OCI-LY7 (cell line): ENCODE measurements around the gene SMTNL1. TPM values are rescaled to one million over a fixed set of nuclear protein-coding genes. Genes with fewer than 3 reads are reported as not detected.

Source experiments
- BruUV-seq: library from RNA; stranded (reverse); fragments of 400-500 nt; replicated peaks from 2 replicates; lab custom pipeline; 2021; lab: Mats Ljungman, UMichigan
- CTCF ChIA-PET: fragments of 300-600 bp; sonication (Branson Sonifier 250); formaldehyde crosslinking; loops from one replicate; lab custom pipeline; 2022; ENCODE audit warnings: antibody characterized with exemption; ENCODE audit not compliant: unreplicated experiment; lab: Charles Lee
- POLR2A ChIA-PET: fragments of 300-600 bp; sonication (Branson Sonifier 250); formaldehyde crosslinking; loops from one replicate; lab custom pipeline; 2022; ENCODE audit warnings: antibody characterized with exemption; lab: Charles Lee
- DNase-seq: peaks from one replicate; pipeline ENCODE4 v3.0.0-alpha.2; 2015; ENCODE audit warnings: low spot score
- H2AFZ ChIP-seq: fragments of 200-600 bp; sonication (generic), shearing (Covaris generic); 2 replicates; pipeline ENCODE4 v1.6.1; 2014; ENCODE audit warnings: mild to moderate bottlenecking, antibody characterized with exemption, low read length, moderate library complexity
- H3K27ac ChIP-seq: fragments of 200-600 bp; sonication (generic); 2 replicates; pipeline ENCODE4 v1.5.1; 2014; ENCODE audit warnings: mixed run types, low read depth, mild to moderate bottlenecking, moderate library complexity, low read length, inconsistent platforms; ENCODE audit not compliant: poor library complexity, severe bottlenecking
- H3K36me3 ChIP-seq: fragments of 200-600 bp; sonication (generic); 2 replicates; pipeline ENCODE4 v1.6.1; 2014; ENCODE audit warnings: mild to moderate bottlenecking, antibody characterized with exemption, low read length, moderate library complexity, mixed read lengths; ENCODE audit not compliant: insufficient read depth
- H3K4me1 ChIP-seq: fragments of 200-600 bp; sonication (generic); 2 replicates; pipeline ENCODE4 v1.5.1; 2014; ENCODE audit warnings: mild to moderate bottlenecking, low read length; ENCODE audit not compliant: insufficient read depth, poor library complexity, severe bottlenecking
- H3K4me2 ChIP-seq: fragments of 200-600 bp; sonication (generic); 2 replicates; pipeline ENCODE4 v1.6.1; 2014; ENCODE audit warnings: mild to moderate bottlenecking, low read length
- H3K4me3 ChIP-seq: fragments of 200-600 bp; sonication (generic); 2 replicates; pipeline ENCODE4 v1.5.1; 2014; ENCODE audit warnings: mild to moderate bottlenecking, low read depth, low read length; ENCODE audit not compliant: poor library complexity, severe bottlenecking
- H3K79me2 ChIP-seq: fragments of 200-600 bp; sonication (generic); 2 replicates; pipeline ENCODE4 v1.6.1; 2016; ENCODE audit warnings: low read depth, mild to moderate bottlenecking, low read length, moderate library complexity, mixed read lengths; ENCODE audit not compliant: insufficient read depth
- H3K9me2 ChIP-seq: fragments of 200-600 bp; sonication (generic); 2 replicates; pipeline ENCODE4 v1.6.1; 2016; ENCODE audit warnings: mild to moderate bottlenecking, low read length, mixed read lengths; ENCODE audit not compliant: insufficient read depth
- H3K9me3 ChIP-seq: fragments of 200-600 bp; sonication (generic); 2 replicates; pipeline ENCODE4 v1.6.1; 2014; ENCODE audit warnings: mild to moderate bottlenecking, mixed run types, low read length, mixed read lengths
- H4K20me1 ChIP-seq: fragments of 200-600 bp; sonication (generic); 2 replicates; pipeline ENCODE4 v1.6.1; 2014; ENCODE audit warnings: mild to moderate bottlenecking, antibody characterized with exemption, low read length, moderate library complexity, mixed read lengths; ENCODE audit not compliant: insufficient read depth
- CTCF ChIP-seq: fragments of 200-600 bp; sonication (generic); conservative IDR thresholded peaks from 2 replicates; pipeline ENCODE4 v1.5.1; 2014; ENCODE audit warnings: mild to moderate bottlenecking, antibody characterized with exemption, low read length, moderate library complexity, mixed read lengths
- EZH2phosphoT487 ChIP-seq: fragments of 200-600 bp; sonication (generic); IDR thresholded peaks from 2 replicates; pipeline ENCODE4 v1.6.1; 2018; ENCODE audit warnings: low read depth, borderline replicate concordance, mild to moderate bottlenecking, mixed run types, antibody characterized with exemption, low read length, moderate library complexity, mixed read lengths
- intact Hi-C: fragments of 100-400 bp; cut with micrococcal nuclease; formaldehyde crosslinking; loops from one replicate; pipeline ENCODE4 v1.10.0; 2022; ENCODE audit not compliant: unreplicated experiment
- total RNA-seq, 2 experiments: library from RNA; depleted of rRNA in 1 of 2; stranded (reverse); fragments of >200 nt in 1 of 2; shearing (Covaris generic) in 1 of 2; gene quantifications; 2 replicates each; pipeline ENCODE4 v1.2.3, GENCODE V29; 2014 to 2022

SMTNL1 gene
- total RNA-seq, 2 experiments from 2014 or later = not detected

- Histone ChIP-seq H3K9me3 (no peaks in the 10 kb centered on the region), H3K36me3 (no peaks in the 10 kb centered on the region), H3K4me1 (no peaks in the 10 kb centered on the region), H3K4me2 (no peak overlapping the region), H3K27ac (no peak overlapping the region), H3K9me2 (no peaks in the 10 kb centered on the region), H3K4me3 (no peak overlapping the region), H2AFZ (no peak overlapping the region), H3K79me2 (no peaks in the 10 kb centered on the region), H4K20me1 (no peaks in the 10 kb centered on the region)
- CTCF ChIA-PET = no interaction called here
- no peak for DNase-seq
- no peak for TF ChIP-seq EZH2phosphoT487
- TF ChIP-seq CTCF = no peak
- POLR2A ChIA-PET = interaction anchor here (0.5 kb wide), 1 partner anchor 18 kb away, joined by 3 read pairs; no protein-coding TSS in a partner anchor
- no TSS peak for BruUV-seq
- intact Hi-C loops = no loop called here
Measured at GRCh38 chr11:57597916-57598830, 60.8 kb downstream of the SMTNL1 start.

- H4K20me1 ChIP-seq = no peaks in the 10 kb centered on the region
- H3K4me2 ChIP-seq = no peak overlapping the region
- TF ChIP-seq CTCF (no peak), EZH2phosphoT487 (no peak)
- no peaks in the 10 kb centered on the region for H3K4me1 ChIP-seq
- DNase-seq = no peak
- no TSS peak for BruUV-seq
- no peaks in the 10 kb centered on the region for H3K9me3 ChIP-seq
- no peak overlapping the region for H2AFZ ChIP-seq
- H3K79me2 ChIP-seq = no peaks in the 10 kb centered on the region
- ChIA-PET POLR2A (interaction anchor here (0.5 kb wide), 1 partner anchor 17 kb away, joined by 3 read pairs; no protein-coding TSS in a partner anchor), CTCF (no interaction called here)
- H3K27ac ChIP-seq = no peak overlapping the region
- H3K9me2 ChIP-seq = no peaks in the 10 kb centered on the region
- H3K36me3 ChIP-seq = no peaks in the 10 kb centered on the region
- intact Hi-C loops = no loop called here
- H3K4me3 ChIP-seq = no peak overlapping the region
Measured at GRCh38 chr11:57598831-57599155, 61.4 kb downstream of the SMTNL1 start.

- Histone ChIP-seq H3K9me2 (no peaks in the 10 kb centered on the region), H3K27ac (no peak overlapping the region), H3K4me2 (no peak overlapping the region), H2AFZ (no peak overlapping the region), H3K79me2 (no peaks in the 10 kb centered on the region), H3K9me3 (no peaks in the 10 kb centered on the region), H4K20me1 (no peaks in the 10 kb centered on the region), H3K36me3 (no peaks in the 10 kb centered on the region), H3K4me1 (no peaks in the 10 kb centered on the region), H3K4me3 (no peak overlapping the region)
- intact Hi-C loops = no loop called here
- ChIA-PET POLR2A (no interaction called here), CTCF (no interaction called here)
- TF ChIP-seq CTCF (no peak), EZH2phosphoT487 (no peak)
- DNase-seq = no peak
- BruUV-seq = no TSS peak
Measured at GRCh38 chr11:57599381-57599780, 62.0 kb downstream of the SMTNL1 start.
